SK-N-MC (cell line): Measurements from ENCODE around the gene VSIR.

Source experiments
- EZH2 ChIP-seq: fragments of 200-600 bp; sonication (generic); IDR thresholded peaks from one replicate; pipeline ENCODE4 v1.6.1; 2017; ENCODE audit warnings: antibody characterized with exemption
- POLR2AphosphoS5 ChIP-seq: IDR thresholded peaks from 2 replicates; pipeline ENCODE4 v1.6.1; 2012; ENCODE audit warnings: mild to moderate bottlenecking, low read depth, low read length, borderline replicate concordance

DNA sequence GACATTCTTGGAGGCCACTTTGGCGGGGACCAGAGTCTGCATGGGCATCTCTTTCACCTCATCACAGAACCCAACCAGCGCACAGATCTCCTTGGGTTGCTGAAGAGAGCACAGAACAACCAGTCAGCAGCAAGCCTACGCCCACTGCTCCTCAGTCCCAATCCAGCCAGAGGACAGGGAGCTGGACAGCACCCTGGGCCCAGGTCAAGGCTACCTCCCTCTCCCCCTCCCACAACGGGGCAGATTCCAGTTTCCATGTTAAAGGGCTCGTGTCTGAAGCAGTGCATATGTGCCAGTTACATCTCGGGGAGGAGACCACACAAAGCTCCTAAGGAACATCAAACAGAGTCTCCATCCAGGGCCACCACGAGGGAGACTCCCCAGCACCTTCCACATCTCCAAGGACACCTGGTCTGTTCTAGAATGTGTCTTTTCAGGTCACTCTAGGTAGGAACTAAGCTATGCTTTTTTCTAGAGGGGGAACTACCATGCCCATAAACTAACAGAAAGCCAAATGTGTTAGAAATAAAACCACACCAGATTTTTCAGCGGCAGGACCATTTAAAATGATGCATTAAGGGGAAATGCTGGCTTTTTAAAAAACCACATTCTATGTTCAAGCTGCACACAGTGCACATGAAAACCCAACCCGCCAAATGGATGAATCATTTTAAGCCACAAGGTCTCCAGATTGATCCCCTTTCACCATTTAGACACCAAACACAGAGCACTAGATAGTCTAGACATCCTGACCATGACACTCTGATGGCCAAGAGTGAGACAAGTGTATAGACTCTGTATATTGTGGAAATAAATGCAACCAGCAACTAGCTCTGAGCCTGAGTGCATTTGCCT lies 48.8 kb upstream of the VSIR start:
- TF ChIP-seq POLR2AphosphoS5 (no peak), EZH2 (no peak)
